ENCODE measurements around the gene AMN1.

AMN1 gene

GRCh38 chr12:31634620-31635019, 94.2 kb downstream of the AMN1 start:
- in situ Hi-C loops (cut with HindIII; ENCODE audit: low sequenced_read_pairs), result no loop called here
- H3K4me3 ChIP-seq (ENCODE audit: low read depth, low read length), result no peak overlapping the region
- no peak for TF ChIP-seq CTCF (IDR thresholded peaks at IDR 0.05; ENCODE audit: low read depth, low read length, missing control alignments)
- no peak for DNase-seq (ENCODE audit: low read depth)

GRCh38 chr12:31633464-31633863, 95.4 kb downstream of the AMN1 start:
- in situ Hi-C loops (cut with HindIII; ENCODE audit: low sequenced_read_pairs), result no loop called here
- no peak for TF ChIP-seq CTCF (IDR thresholded peaks at IDR 0.05; ENCODE audit: low read depth, low read length, missing control alignments)
- DNase-seq (ENCODE audit: low read depth), result no peak
- no peak overlapping the region for H3K4me3 ChIP-seq (ENCODE audit: low read depth, low read length)

GRCh38 chr12:31631809-31632208, 97.0 kb downstream of the AMN1 start:
- H3K4me3 ChIP-seq (ENCODE audit: low read depth, low read length), result no peak overlapping the region
- in situ Hi-C loops (cut with HindIII; ENCODE audit: low sequenced_read_pairs), result no loop called here
- no peak for TF ChIP-seq CTCF (IDR thresholded peaks at IDR 0.05; ENCODE audit: low read depth, low read length, missing control alignments)
- DNase-seq (ENCODE audit: low read depth), result no peak

GRCh38 chr12:31631023-31631724, 97.6 kb downstream of the AMN1 start:
- DNase-seq (ENCODE audit: low read depth), result no peak
- no peak for TF ChIP-seq CTCF (IDR thresholded peaks at IDR 0.05; ENCODE audit: low read depth, low read length, missing control alignments)
- in situ Hi-C loops (cut with HindIII; ENCODE audit: low sequenced_read_pairs), result no loop called here
- H3K4me3 ChIP-seq (ENCODE audit: low read depth, low read length), result no peak overlapping the region

- in situ Hi-C loops (cut with HindIII; ENCODE audit: low sequenced_read_pairs), result no loop called here
- peak; percentile 67 for DNase-seq (ENCODE audit: low read depth)
- no peak overlapping the region for H3K4me3 ChIP-seq (ENCODE audit: low read depth, low read length)
- no peak for TF ChIP-seq CTCF (IDR thresholded peaks at IDR 0.05; ENCODE audit: low read depth, low read length, missing control alignments)
Measured at GRCh38 chr12:31629756-31630732, 98.8 kb downstream of the AMN1 start.

GRCh38 chr12:31627456-31628054, 101.3 kb downstream of the AMN1 start:
- in situ Hi-C loops (cut with HindIII; ENCODE audit: low sequenced_read_pairs), result no loop called here
- H3K4me3 ChIP-seq (ENCODE audit: low read depth, low read length), result no peak overlapping the region
- no peak for TF ChIP-seq CTCF (IDR thresholded peaks at IDR 0.05; ENCODE audit: low read depth, low read length, missing control alignments)
- no peak for DNase-seq (ENCODE audit: low read depth)
